Liver (tissue), 9 donors: ENCODE data around the gene FRMPD4. TPM values are rescaled to one million over a fixed set of nuclear protein-coding genes. Genes with fewer than 3 reads are reported as not detected.

Source experiments
- DNase-seq: peaks from one replicate; pipeline ENCODE4 v3.0.0-alpha.2; 2017; ENCODE audit warnings: low spot score
- H3K27ac ChIP-seq, 2 donors: one replicate each; pipeline ENCODE4 v1.7.0; 2013; ENCODE audit warnings: inconsistent platforms in 2 of 2, low read length in 2 of 2, control low read depth in 1 of 2, low read depth in 1 of 2, mild to moderate bottlenecking in 1 of 2
- H3K27me3 ChIP-seq, 4 donors: one replicate each; pipeline versions ENCODE4 v1.6.1 to v1.7.0; 2013; ENCODE audit warnings: low read length in 3 of 4, inconsistent platforms in 1 of 4, mild to moderate bottlenecking in 1 of 4, moderate library complexity in 1 of 4; ENCODE audit not compliant: control insufficient read depth in 4 of 4, insufficient read depth in 4 of 4
- H3K36me3 ChIP-seq, 4 donors: one replicate each; pipeline versions ENCODE4 v1.6.1 to v1.7.0; 2013; ENCODE audit warnings: low read length in 3 of 4, mild to moderate bottlenecking in 3 of 4, low read depth in 1 of 4, moderate library complexity in 1 of 4; ENCODE audit not compliant: control insufficient read depth in 4 of 4, insufficient read depth in 3 of 4
- H3K4me1 ChIP-seq, 4 donors: one replicate each; pipeline versions ENCODE4 v1.6.1 to v1.7.0; 2013; ENCODE audit warnings: low read length in 3 of 4, mild to moderate bottlenecking in 3 of 4, moderate library complexity in 1 of 4; ENCODE audit not compliant: control insufficient read depth in 4 of 4, insufficient read depth in 4 of 4
- H3K4me3 ChIP-seq, 3 donors: one replicate each; pipeline versions ENCODE4 v1.6.1 to v1.7.0; 2013; ENCODE audit warnings: low read length in 3 of 3, control low read depth in 1 of 3, low read depth in 1 of 3, mild to moderate bottlenecking in 1 of 3
- H3K9ac ChIP-seq, 2 donors: one replicate each; pipeline ENCODE4 v1.7.0; 2013; ENCODE audit warnings: low read length in 2 of 2, mild to moderate bottlenecking in 2 of 2, moderate library complexity in 2 of 2, control low read depth in 1 of 2, low read depth in 1 of 2
- H3K9me3 ChIP-seq, 4 donors: one replicate each; pipeline versions ENCODE4 v1.6.1 to v1.7.0; 2013; ENCODE audit warnings: low read length in 3 of 4; ENCODE audit not compliant: control insufficient read depth in 4 of 4
- ATF3 ChIP-seq: IDR thresholded peaks from 2 replicates; pipeline ENCODE4 v1.6.1; 2016; ENCODE audit warnings: antibody characterized with exemption
- CTCF ChIP-seq: fragments of 150-350 bp; IDR thresholded peaks from 2 replicates; pipeline ENCODE4 v1.5.1; 2017; ENCODE audit warnings: improper control_type of control experiment, low read depth, low read length; ENCODE audit not compliant: missing input control
- EGR1 ChIP-seq, 2 donors: IDR thresholded peaks; 2 replicates each; pipeline ENCODE4 v1.6.1; 2016 to 2018; ENCODE audit warnings: antibody characterized with exemption in 2 of 2, low read depth in 2 of 2
- FOXA1 ChIP-seq: IDR thresholded peaks from 2 replicates; pipeline ENCODE4 v1.6.1; 2016; ENCODE audit warnings: antibody characterized with exemption
- FOXA2 ChIP-seq: IDR thresholded peaks from 2 replicates; pipeline ENCODE4 v1.6.1; 2016; ENCODE audit warnings: antibody characterized with exemption
- GABPA ChIP-seq, 2 donors: IDR thresholded peaks in 1 of 2; conservative IDR thresholded peaks in 1 of 2; 2 replicates each; pipeline ENCODE4 v1.6.1; 2016; ENCODE audit warnings: antibody characterized with exemption in 2 of 2, mild to moderate bottlenecking in 1 of 2, moderate library complexity in 1 of 2
- HNF4A ChIP-seq, 2 donors: conservative IDR thresholded peaks; 2 replicates each; pipeline ENCODE4 v1.6.1; 2016; ENCODE audit warnings: antibody characterized with exemption in 2 of 2, mild to moderate bottlenecking in 2 of 2
- HNF4G ChIP-seq: IDR thresholded peaks from 2 replicates; pipeline ENCODE4 v1.6.1; 2016; ENCODE audit warnings: antibody characterized with exemption
- JUND ChIP-seq, 2 donors: IDR thresholded peaks; 2 replicates each; pipeline ENCODE4 v1.6.1; 2016; ENCODE audit warnings: antibody characterized with exemption in 2 of 2
- MAX ChIP-seq: IDR thresholded peaks from 2 replicates; pipeline ENCODE4 v1.6.1; 2016; ENCODE audit warnings: antibody characterized with exemption
- NR2F2 ChIP-seq: IDR thresholded peaks from 2 replicates; pipeline ENCODE4 v1.6.1; 2016; ENCODE audit warnings: antibody characterized with exemption
- RAD21 ChIP-seq, 2 donors: IDR thresholded peaks; 2 replicates each; pipeline ENCODE4 v1.6.1; 2016; ENCODE audit warnings: antibody characterized with exemption in 2 of 2, mild to moderate bottlenecking in 2 of 2
- REST ChIP-seq: IDR thresholded peaks from 2 replicates; pipeline ENCODE4 v1.6.1; 2016; ENCODE audit warnings: antibody characterized with exemption, mild to moderate bottlenecking
- RXRA ChIP-seq, 2 donors: IDR thresholded peaks; 2 replicates each; pipeline ENCODE4 v1.6.1; 2017 to 2018; ENCODE audit warnings: antibody characterized with exemption in 2 of 2, mild to moderate bottlenecking in 1 of 2
- SP1 ChIP-seq: IDR thresholded peaks from 2 replicates; pipeline ENCODE4 v1.6.1; 2018; ENCODE audit warnings: antibody characterized with exemption, mild to moderate bottlenecking
- TAF1 ChIP-seq: conservative IDR thresholded peaks from 2 replicates; pipeline ENCODE4 v1.6.1; 2016; ENCODE audit warnings: antibody characterized with exemption, mild to moderate bottlenecking
- YY1 ChIP-seq: IDR thresholded peaks from 2 replicates; pipeline ENCODE4 v1.6.1; 2016; ENCODE audit warnings: antibody characterized with exemption, mild to moderate bottlenecking
- ZBTB33 ChIP-seq: IDR thresholded peaks from 2 replicates; pipeline ENCODE4 v1.6.1; 2016; ENCODE audit warnings: antibody characterized with exemption
- WGBS: extraction: QIAGEN DNeasy Blood & Tissue Kit; methylation state at CpG from one replicate; pipeline ENCODE4 v1.1.7; 2013; 5-methylcytosine and 5-hydroxymethylcytosine counted together
- polyA plus RNA-seq, 2 donors: library from polyadenylated mRNA; stranded (reverse) in 1 of 2; unstranded in 1 of 2; fragments of 200-250 nt in 1 of 2; fragments of >200 nt in 1 of 2; fragmentation: Nextera tagmentation in 1 of 2; extraction: Ambion mirVana in 1 of 2; gene quantifications; one replicate each; pipeline versions ENCODE4 v1.2.1 to v1.2.3, GENCODE V29; 2013 to 2015
- total RNA-seq, 2 donors: library from RNA; depleted of rRNA; stranded (reverse); fragments of >200 nt; gene quantifications; one replicate each; pipeline ENCODE4 v1.2.3, GENCODE V29; 2014
- donor health status: healthy.
- donor health status: healthy.
- donor health status: healthy.
- donor health status: healthy.
- donor health status: healthy.

The FRMPD4 gene
- total and polyA plus RNA-seq, 4 donors: 0.01 to 0.08 (median 0.03) TPM; not detected in 1

GRCh38 chrX:12142661-12143060 is 4.4 kb downstream of the FRMPD4 start:
- no peak overlapping the region for H3K4me3 ChIP-seq
- H3K9ac ChIP-seq: no peak overlapping the region
- 77% methylated on average over 4 of the region's 4 CpGs for WGBS
- no peaks in the 10 kb centered on the region for H3K36me3 ChIP-seq
- H3K4me1 ChIP-seq: no peaks in the 10 kb centered on the region
- no peak for TF ChIP-seq JUND (IDR thresholded peaks at IDR 0.05)
- TF ChIP-seq ATF3: no peak
- no peak for TF ChIP-seq TAF1
- no peak for TF ChIP-seq NR2F2
- TF ChIP-seq YY1: no peak
- no peak for TF ChIP-seq MAX
- no peak for TF ChIP-seq HNF4A (conservative IDR thresholded peaks at IDR 0.05)
- TF ChIP-seq CTCF: no peak
- TF ChIP-seq HNF4G: no peak
- no peak for TF ChIP-seq SP1
- no peak for TF ChIP-seq FOXA2
- TF ChIP-seq REST: no peak
- no peak for TF ChIP-seq RAD21 (IDR thresholded peaks at IDR 0.05)
- TF ChIP-seq GABPA (IDR thresholded peaks at IDR 0.05 in 1 of 2, conservative IDR thresholded peaks at IDR 0.05 in 1 of 2): no peak
- no peak for TF ChIP-seq ZBTB33
- no peak for TF ChIP-seq EGR1 (IDR thresholded peaks at IDR 0.05; ENCODE audit: low read depth in 2 of 2)
- no peak for TF ChIP-seq RXRA (IDR thresholded peaks at IDR 0.05)
- TF ChIP-seq FOXA1: no peak
- peaks cover 0 to 3% (median 0%) of the 10 kb centered on the region in 4 donors for H3K27me3 ChIP-seq
- no peaks in the 10 kb centered on the region for H3K9me3 ChIP-seq
- no peak overlapping the region for H3K27ac ChIP-seq
- DNase-seq: no peak
